ENCODE data around the gene ANKRD33B. TPM values are rescaled to one million over a fixed set of nuclear protein-coding genes. Genes with fewer than 3 reads are reported as not detected.

ANKRD33B gene
- total RNA-seq, 2 donors from 2014 or later = 4.1 to 7.4 TPM

DNA sequence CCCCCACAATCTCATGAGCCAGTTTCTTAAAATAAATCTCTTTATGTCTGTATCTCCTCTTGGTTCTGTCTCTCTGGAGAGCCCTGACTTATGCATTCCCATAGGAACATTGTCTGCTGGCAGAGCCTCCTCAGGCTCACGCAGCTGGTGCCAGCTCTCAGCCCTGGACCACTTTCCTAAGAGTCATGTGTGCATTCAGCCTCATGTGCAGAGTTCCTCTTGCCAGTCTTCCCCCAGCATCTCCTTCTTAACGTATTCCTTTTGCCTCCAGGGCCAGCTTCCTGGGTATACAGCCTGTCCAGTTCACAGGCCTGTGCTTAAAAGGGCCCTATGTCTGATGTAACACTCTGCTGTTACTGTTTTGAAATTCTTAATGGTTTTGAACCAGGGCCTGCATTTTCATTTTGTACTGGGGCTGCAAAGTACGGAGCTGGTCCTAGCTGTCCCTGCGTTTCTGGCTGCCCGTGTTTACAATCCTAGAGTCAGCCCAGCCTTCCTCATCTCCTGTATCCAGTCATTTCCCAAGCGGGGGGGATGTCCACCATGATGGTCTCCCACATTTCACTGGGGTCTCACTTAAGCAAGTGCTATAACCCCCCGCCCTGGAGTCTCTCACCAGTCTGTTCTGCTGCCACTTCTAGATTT lies 18.1 kb downstream of the ANKRD33B start:
- Histone ChIP-seq H3K36me3 (no peaks in the 10 kb centered on the region), H3K4me1 (replicated peaks) (no peaks in the 10 kb centered on the region), H3K27ac (peak overlapping the region in 1 of 2 donors; percentile 1), H3K4me3 (no peak overlapping the region), H3K27me3 (replicated peaks; ENCODE audit: insufficient read depth) (no peaks in the 10 kb centered on the region), H3K9me3 (no peaks in the 10 kb centered on the region)
- TF ChIP-seq POLR2AphosphoS5 (IDR thresholded peaks at IDR 0.05) = no peak
- no peak for TF ChIP-seq CTCF (IDR thresholded peaks at IDR 0.05)
- TF ChIP-seq POLR2A (IDR thresholded peaks at IDR 0.05) = no peak
- WGBS = 58% methylated on average over 7 of the region's 7 CpGs
- intact Hi-C loops (cut with DNase I) = loop anchor here (2.0 kb wide), 1 partner anchor 13 kb away; no protein-coding TSS in a partner anchor
- no peak for DNase-seq (ENCODE audit: low spot score)

- WGBS = 96% methylated on average over 8 of the region's 8 CpGs
- Histone ChIP-seq H3K4me3 (no peak overlapping the region), H3K4me1 (replicated peaks) (no peaks in the 10 kb centered on the region), H3K36me3 (no peaks in the 10 kb centered on the region), H3K27me3 (replicated peaks; ENCODE audit: insufficient read depth) (no peaks in the 10 kb centered on the region), H3K27ac (no peak overlapping the region), H3K9me3 (no peaks in the 10 kb centered on the region)
- TF ChIP-seq POLR2A (IDR thresholded peaks at IDR 0.05) (no peak), POLR2AphosphoS5 (IDR thresholded peaks at IDR 0.05) (no peak), CTCF (IDR thresholded peaks at IDR 0.05) (no peak)
- intact Hi-C loops (cut with DNase I) = loop anchor here (2.0 kb wide), 1 partner anchor 14 kb away; no protein-coding TSS in a partner anchor
- DNase-seq (ENCODE audit: low spot score) = no peak
Measured at GRCh38 chr5:10582512-10582897, 18.6 kb downstream of the ANKRD33B start.

GRCh38 chr5:10583663-10584572 lies 20.0 kb downstream of the ANKRD33B start:
- H3K9me3 ChIP-seq = no peaks in the 10 kb centered on the region
- WGBS = 16% methylated on average over 13 of the region's 13 CpGs
- intact Hi-C loops (cut with DNase I) = loop anchor here (2.0 kb wide), 1 partner anchor 15 kb away; no protein-coding TSS in a partner anchor
- H3K27me3 ChIP-seq (replicated peaks; ENCODE audit: insufficient read depth) = no peaks in the 10 kb centered on the region
- TF ChIP-seq POLR2A (IDR thresholded peaks at IDR 0.05) = no peak
- no peak for TF ChIP-seq POLR2AphosphoS5 (IDR thresholded peaks at IDR 0.05)
- TF ChIP-seq CTCF (IDR thresholded peaks at IDR 0.05) = no peak
- H3K27ac ChIP-seq = no peak overlapping the region
- DNase-seq (ENCODE audit: low spot score) = no peak
- no peaks in the 10 kb centered on the region for H3K4me1 ChIP-seq (replicated peaks)
- H3K4me3 ChIP-seq = no peak overlapping the region
- no peaks in the 10 kb centered on the region for H3K36me3 ChIP-seq

DNA sequence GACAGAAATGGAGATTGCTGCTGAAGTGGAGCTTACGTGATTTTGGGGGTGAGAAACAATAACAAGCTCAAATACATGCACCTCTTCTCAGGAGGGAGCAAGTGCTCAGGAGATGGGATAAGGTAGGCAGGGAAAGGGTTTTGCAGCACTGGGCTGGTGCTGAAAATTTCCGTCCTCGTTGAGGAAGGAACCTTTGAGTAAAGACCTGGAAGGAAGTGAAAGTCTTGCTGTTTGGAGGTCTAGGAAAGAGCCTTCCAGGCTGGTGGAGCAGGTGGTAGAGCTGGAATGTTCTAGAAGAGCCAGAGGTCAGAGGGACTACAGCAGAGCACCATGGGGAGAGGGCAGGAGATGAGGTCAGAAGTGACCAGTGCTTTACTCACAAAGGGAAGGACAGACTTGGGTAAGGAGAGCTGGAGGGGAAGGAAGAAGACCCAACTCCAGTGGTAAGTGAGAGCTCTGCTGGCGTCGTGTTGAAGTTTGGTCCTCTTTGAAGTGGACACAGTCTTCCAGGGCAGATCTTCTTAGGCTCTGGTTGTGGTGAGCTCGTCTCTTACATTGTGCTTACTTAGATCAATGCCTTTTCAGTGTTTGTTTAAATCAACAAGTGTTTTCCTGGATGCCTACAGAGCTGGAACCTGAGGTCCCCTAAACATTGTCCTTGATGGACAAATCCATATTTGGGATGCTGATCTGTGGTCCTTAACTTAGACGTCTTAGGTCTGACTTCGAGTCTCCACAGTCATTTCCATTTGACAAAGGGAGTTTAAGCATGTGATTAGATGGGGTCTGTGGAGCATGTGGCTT lies 21.0 kb downstream of the ANKRD33B start:
- no peak overlapping the region for H3K27ac ChIP-seq
- TF ChIP-seq POLR2AphosphoS5 (IDR thresholded peaks at IDR 0.05) (no peak), POLR2A (IDR thresholded peaks at IDR 0.05) (no peak), CTCF (IDR thresholded peaks at IDR 0.05) (no peak)
- H3K9me3 ChIP-seq = no peaks in the 10 kb centered on the region
- H3K36me3 ChIP-seq = no peaks in the 10 kb centered on the region
- 75% methylated on average over 8 of the region's 8 CpGs for WGBS
- no peaks in the 10 kb centered on the region for H3K4me1 ChIP-seq (replicated peaks)
- DNase-seq (ENCODE audit: low spot score) = no peak
- no peaks in the 10 kb centered on the region for H3K27me3 ChIP-seq (replicated peaks; ENCODE audit: insufficient read depth)
- H3K4me3 ChIP-seq = no peak overlapping the region
- intact Hi-C loops (cut with DNase I) = no loop called here
